Measurements from ENCODE around the gene GDF3. TPM values are rescaled to one million over a fixed set of nuclear protein-coding genes. Genes with fewer than 3 reads are reported as not detected.

The GDF3 gene
- total RNA-seq, 4 donors from 2014 or later: not detected

GRCh38 chr12:7723926-7724325 lies 28.4 kb upstream of the GDF3 start:
- WGBS, 2 donors (ENCODE audit: low coverage in 1 of 2): 52 to 80% methylated on average over 1 to 3 of the region's 3 CpGs
- intact Hi-C loops (cut with DNase I; ENCODE audit: low total_unique reads): no loop called here
- no peak for DNase-seq
- in situ Hi-C loops (cut with MboI; ENCODE audit: low pct_ligation_motif_present in 1 of 4, low pct_unique_long_range_greater_than_20kb in 1 of 4, low sequenced_read_pairs in 3 of 4): no loop called here
- TF ChIP-seq POLR2A (IDR thresholded peaks at IDR 0.05) (no peak), POLR2AphosphoS5 (IDR thresholded peaks at IDR 0.05) (no peak), CTCF (IDR thresholded peaks at IDR 0.05) (no peak), EP300 (IDR thresholded peaks at IDR 0.05; ENCODE audit: low read depth) (no peak)
- H3K9me3 ChIP-seq: no peaks in the 10 kb centered on the region
- H3K36me3 ChIP-seq: no peaks in the 10 kb centered on the region
- no peaks in the 10 kb centered on the region for H3K4me1 ChIP-seq
- H3K27ac ChIP-seq: no peak overlapping the region
- no peaks in the 10 kb centered on the region for H3K27me3 ChIP-seq
- no peak overlapping the region for H3K4me3 ChIP-seq

GRCh38 chr12:7719946-7720730 lies 24.6 kb upstream of the GDF3 start:
- no peak for TF ChIP-seq CTCF (IDR thresholded peaks at IDR 0.05)
- 60% methylated on average over 12 to 15 of the region's 15 CpGs for WGBS, 2 donors (ENCODE audit: low coverage in 1 of 2)
- Histone ChIP-seq H3K9me3 (no peaks in the 10 kb centered on the region), H3K27me3 (no peaks in the 10 kb centered on the region), H3K4me3 (no peak overlapping the region), H3K36me3 (no peaks in the 10 kb centered on the region), H3K4me1 (no peaks in the 10 kb centered on the region), H3K27ac (no peak overlapping the region)
- intact Hi-C loops (cut with DNase I; ENCODE audit: low total_unique reads) (no loop called here), in situ Hi-C loops (cut with MboI; ENCODE audit: low pct_ligation_motif_present in 1 of 4, low pct_unique_long_range_greater_than_20kb in 1 of 4, low sequenced_read_pairs in 3 of 4) (no loop called here)
- DNase-seq: no peak

- no peak for DNase-seq
- Histone ChIP-seq H3K27me3 (no peaks in the 10 kb centered on the region), H3K27ac (no peak overlapping the region), H3K36me3 (no peaks in the 10 kb centered on the region), H3K4me1 (no peaks in the 10 kb centered on the region), H3K4me3 (no peak overlapping the region), H3K9me3 (no peaks in the 10 kb centered on the region)
- intact Hi-C loops (cut with DNase I; ENCODE audit: low total_unique reads) (no loop called here), in situ Hi-C loops (cut with MboI; ENCODE audit: low pct_ligation_motif_present in 1 of 4, low pct_unique_long_range_greater_than_20kb in 1 of 4, low sequenced_read_pairs in 3 of 4) (no loop called here)
- TF ChIP-seq POLR2AphosphoS5 (IDR thresholded peaks at IDR 0.05) (no peak), CTCF (IDR thresholded peaks at IDR 0.05) (no peak), POLR2A (IDR thresholded peaks at IDR 0.05) (no peak), EP300 (IDR thresholded peaks at IDR 0.05; ENCODE audit: low read depth) (no peak)
- 5 to 7% methylated on average over 4 to 5 of the region's 5 CpGs for WGBS, 2 donors (ENCODE audit: low coverage in 1 of 2)
Measured at GRCh38 chr12:7716381-7716780, 20.8 kb upstream of the GDF3 start.

- Histone ChIP-seq H3K27me3 (no peaks in the 10 kb centered on the region), H3K4me1 (no peaks in the 10 kb centered on the region), H3K36me3 (no peaks in the 10 kb centered on the region), H3K27ac (no peak overlapping the region), H3K4me3 (no peak overlapping the region), H3K9me3 (no peaks in the 10 kb centered on the region)
- TF ChIP-seq POLR2A (IDR thresholded peaks at IDR 0.05): no peak
- TF ChIP-seq CTCF (IDR thresholded peaks at IDR 0.05): no peak
- no peak for TF ChIP-seq POLR2AphosphoS5 (IDR thresholded peaks at IDR 0.05)
- no peak for TF ChIP-seq EP300 (IDR thresholded peaks at IDR 0.05; ENCODE audit: low read depth)
- DNase-seq: no peak
- intact Hi-C loops (cut with DNase I; ENCODE audit: low total_unique reads) (no loop called here), in situ Hi-C loops (cut with MboI; ENCODE audit: low pct_ligation_motif_present in 1 of 4, low pct_unique_long_range_greater_than_20kb in 1 of 4, low sequenced_read_pairs in 3 of 4) (no loop called here)
- WGBS, 2 donors (ENCODE audit: low coverage in 1 of 2): 84 to 91% methylated on average over 3 to 28 of the region's 28 CpGs
Measured at GRCh38 chr12:7712841-7713442, 17.4 kb upstream of the GDF3 start.

Measured in transverse colon (tissue), 4 donors.